OCI-LY1 (cell line): Measurements from ENCODE around the gene ACY1.

Experiments
- CTCF ChIP-seq: fragments of 200-600 bp; sonication (generic), shearing (Covaris generic); IDR thresholded peaks from 2 replicates; pipeline ENCODE4 v1.5.1; 2017; ENCODE audit warnings: mild to moderate bottlenecking, antibody characterized with exemption, low read length, moderate library complexity, mixed read lengths
- EZH2 ChIP-seq: fragments of 200-600 bp; sonication (generic), shearing (Covaris generic); IDR thresholded peaks from 2 replicates; pipeline ENCODE4 v1.8.0; 2017; ENCODE audit warnings: borderline replicate concordance, mixed run types, mild to moderate bottlenecking, antibody characterized with exemption, low read length, moderate library complexity, mixed read lengths

- TF ChIP-seq CTCF = no peak
- no peak for TF ChIP-seq EZH2
Observed at GRCh38 chr3:52037291-52037690, 54.0 kb downstream of the ACY1 start.
